Measurements from ENCODE around the gene SKA3.

Gene SKA3

GRCh38 chr13:21115231-21115630 lies 61.1 kb downstream of the SKA3 start:
- Histone ChIP-seq H4K20me1 (ENCODE audit: control insufficient read depth, insufficient read depth, low read depth, low read length) (no peaks in the 10 kb centered on the region), H3K4me1 (ENCODE audit: control insufficient read depth, low read length) (no peaks in the 10 kb centered on the region), H3K9me3 (ENCODE audit: control insufficient read depth, insufficient read depth, low read length) (no peaks in the 10 kb centered on the region), H3K27ac (ENCODE audit: low read depth, low read length) (no peak overlapping the region), H3K79me2 (ENCODE audit: control insufficient read depth, low read length) (no peaks in the 10 kb centered on the region), H3F3A (ENCODE audit: control insufficient read depth, insufficient read depth) (no peaks in the 10 kb centered on the region), H3K36me3 (ENCODE audit: control insufficient read depth, low read length) (no peaks in the 10 kb centered on the region), H3K27me3 (ENCODE audit: control insufficient read depth, low read length) (no peaks in the 10 kb centered on the region), H3K4me2 (ENCODE audit: low read length) (no peak overlapping the region), H3K4me3 (ENCODE audit: low read length) (no peak overlapping the region), H3K9me2 (replicated peaks; ENCODE audit: control insufficient read depth, low read length) (no peaks in the 10 kb centered on the region)
- TF ChIP-seq EZH2phosphoT487 (IDR thresholded peaks at IDR 0.05; ENCODE audit: borderline replicate concordance, low read length) (no peak), CTCF (IDR thresholded peaks at IDR 0.05; ENCODE audit: low read depth, low read length, poor library complexity, severe bottlenecking) (no peak)

DNA sequence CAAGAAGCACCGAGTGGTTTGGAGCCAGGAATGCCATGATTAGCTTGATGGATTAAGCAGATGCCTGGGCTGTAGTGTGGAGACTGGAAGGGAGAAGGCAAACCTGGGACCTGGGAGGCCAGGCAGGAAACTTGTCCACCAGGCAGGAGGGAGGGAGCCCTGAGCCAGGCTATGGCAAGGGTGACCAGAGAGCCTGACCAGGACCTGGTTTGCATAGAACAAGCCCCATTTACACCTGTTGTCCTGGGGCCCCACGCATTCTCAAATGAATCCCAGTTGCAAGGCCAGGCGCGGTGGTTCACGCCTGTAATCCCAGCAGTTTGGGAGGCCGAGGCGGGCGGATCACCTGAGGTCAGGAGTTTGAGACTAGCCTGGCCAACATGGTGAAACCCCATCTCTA lies 64.8 kb downstream of the SKA3 start:
- Histone ChIP-seq H3K9me3 (ENCODE audit: control insufficient read depth, insufficient read depth, low read length) (no peaks in the 10 kb centered on the region), H3K36me3 (ENCODE audit: control insufficient read depth, low read length) (no peaks in the 10 kb centered on the region), H4K20me1 (ENCODE audit: control insufficient read depth, insufficient read depth, low read depth, low read length) (no peaks in the 10 kb centered on the region), H3K4me2 (ENCODE audit: low read length) (no peak overlapping the region), H3F3A (ENCODE audit: control insufficient read depth, insufficient read depth) (no peaks in the 10 kb centered on the region), H3K27me3 (ENCODE audit: control insufficient read depth, low read length) (no peaks in the 10 kb centered on the region), H3K4me3 (ENCODE audit: low read length) (no peak overlapping the region), H3K9me2 (replicated peaks; ENCODE audit: control insufficient read depth, low read length) (no peaks in the 10 kb centered on the region), H3K79me2 (ENCODE audit: control insufficient read depth, low read length) (no peaks in the 10 kb centered on the region), H3K27ac (ENCODE audit: low read depth, low read length) (no peak overlapping the region), H3K4me1 (ENCODE audit: control insufficient read depth, low read length) (no peaks in the 10 kb centered on the region)
- TF ChIP-seq CTCF (IDR thresholded peaks at IDR 0.05; ENCODE audit: low read depth, low read length, poor library complexity, severe bottlenecking), result no peak
- TF ChIP-seq EZH2phosphoT487 (IDR thresholded peaks at IDR 0.05; ENCODE audit: borderline replicate concordance, low read length), result no peak

GRCh38 chr13:21109168-21109567 lies 67.2 kb downstream of the SKA3 start:
- H3K36me3 ChIP-seq (ENCODE audit: control insufficient read depth, low read length), result no peaks in the 10 kb centered on the region
- H3K9me2 ChIP-seq (replicated peaks; ENCODE audit: control insufficient read depth, low read length), result no peaks in the 10 kb centered on the region
- H4K20me1 ChIP-seq (ENCODE audit: control insufficient read depth, insufficient read depth, low read depth, low read length), result no peaks in the 10 kb centered on the region
- TF ChIP-seq CTCF (IDR thresholded peaks at IDR 0.05; ENCODE audit: low read depth, low read length, poor library complexity, severe bottlenecking) (no peak), EZH2phosphoT487 (IDR thresholded peaks at IDR 0.05; ENCODE audit: borderline replicate concordance, low read length) (no peak)
- H3K27ac ChIP-seq (ENCODE audit: low read depth, low read length), result no peak overlapping the region
- no peaks in the 10 kb centered on the region for H3K79me2 ChIP-seq (ENCODE audit: control insufficient read depth, low read length)
- H3K4me3 ChIP-seq (ENCODE audit: low read length), result no peak overlapping the region
- H3K9me3 ChIP-seq (ENCODE audit: control insufficient read depth, insufficient read depth, low read length), result no peaks in the 10 kb centered on the region
- H3F3A ChIP-seq (ENCODE audit: control insufficient read depth, insufficient read depth), result no peaks in the 10 kb centered on the region
- H3K4me1 ChIP-seq (ENCODE audit: control insufficient read depth, low read length), result no peaks in the 10 kb centered on the region
- H3K4me2 ChIP-seq (ENCODE audit: low read length), result no peak overlapping the region
- no peaks in the 10 kb centered on the region for H3K27me3 ChIP-seq (ENCODE audit: control insufficient read depth, low read length)

DNA sequence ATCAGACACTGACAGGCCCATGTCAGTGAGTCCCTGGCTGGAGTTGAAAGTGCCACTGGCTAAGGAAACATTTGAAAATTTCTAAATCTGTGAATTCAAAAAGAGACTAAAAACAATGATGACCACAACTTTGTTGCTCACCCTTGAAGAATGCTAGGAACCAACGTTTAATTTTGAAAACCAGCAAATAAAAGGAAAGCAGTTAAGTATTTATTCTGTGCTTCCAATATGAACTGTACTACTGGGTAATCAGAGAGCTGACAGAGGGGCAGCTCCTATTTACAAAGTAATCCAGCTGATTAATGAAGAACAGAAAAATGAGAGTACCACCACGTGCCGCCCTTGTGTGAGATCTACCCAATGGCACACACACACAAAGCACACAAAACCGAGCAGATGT lies 70.3 kb downstream of the SKA3 start:
- Histone ChIP-seq H3K27me3 (ENCODE audit: control insufficient read depth, low read length) (no peaks in the 10 kb centered on the region), H4K20me1 (ENCODE audit: control insufficient read depth, insufficient read depth, low read depth, low read length) (no peaks in the 10 kb centered on the region), H3K9me2 (replicated peaks; ENCODE audit: control insufficient read depth, low read length) (no peaks in the 10 kb centered on the region), H3K4me1 (ENCODE audit: control insufficient read depth, low read length) (no peaks in the 10 kb centered on the region), H3F3A (ENCODE audit: control insufficient read depth, insufficient read depth) (no peaks in the 10 kb centered on the region), H3K9me3 (ENCODE audit: control insufficient read depth, insufficient read depth, low read length) (no peaks in the 10 kb centered on the region), H3K36me3 (ENCODE audit: control insufficient read depth, low read length) (no peaks in the 10 kb centered on the region), H3K79me2 (ENCODE audit: control insufficient read depth, low read length) (no peaks in the 10 kb centered on the region), H3K27ac (ENCODE audit: low read depth, low read length) (no peak overlapping the region), H3K4me3 (ENCODE audit: low read length) (no peak overlapping the region), H3K4me2 (ENCODE audit: low read length) (no peak overlapping the region)
- TF ChIP-seq CTCF (IDR thresholded peaks at IDR 0.05; ENCODE audit: low read depth, low read length, poor library complexity, severe bottlenecking), result no peak

All from DOHH2 (cell line).